HG03103 (cell line): ENCODE results near the gene TIAL1.
"Not testable (repeated sequence)": the region's sequence is repeated elsewhere in the genome, so short reads cannot be mapped to it uniquely, and the experiment has no call there.

Experiments used
- ATAC-seq: cut with Tn5 transposase; IDR thresholded peaks from one replicate; pipeline ENCODE4 v1.9.1; 2021; ENCODE audit warnings: low read depth; ENCODE audit not compliant: unreplicated experiment

Gene TIAL1

DNA sequence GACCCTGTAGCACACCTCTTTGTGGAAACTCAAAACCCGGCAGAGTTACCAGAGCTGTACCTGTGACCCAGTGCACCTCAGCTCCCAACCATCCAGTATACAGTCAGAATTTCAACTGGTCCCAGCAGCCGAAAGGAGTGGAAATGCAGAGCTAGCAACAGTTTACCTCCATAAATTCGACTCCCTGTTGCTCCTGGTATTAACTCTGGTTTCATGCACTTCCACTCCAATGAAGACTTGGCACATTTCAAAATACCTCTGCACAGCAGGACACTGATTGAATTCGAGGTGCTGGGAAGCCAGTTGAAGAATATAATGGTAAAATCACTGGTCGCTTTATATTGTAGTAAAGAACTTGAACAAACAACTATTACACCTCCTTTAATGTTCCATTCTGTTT lies 17.9 kb upstream of the TIAL1 start:
- no peak for ATAC-seq

DNA sequence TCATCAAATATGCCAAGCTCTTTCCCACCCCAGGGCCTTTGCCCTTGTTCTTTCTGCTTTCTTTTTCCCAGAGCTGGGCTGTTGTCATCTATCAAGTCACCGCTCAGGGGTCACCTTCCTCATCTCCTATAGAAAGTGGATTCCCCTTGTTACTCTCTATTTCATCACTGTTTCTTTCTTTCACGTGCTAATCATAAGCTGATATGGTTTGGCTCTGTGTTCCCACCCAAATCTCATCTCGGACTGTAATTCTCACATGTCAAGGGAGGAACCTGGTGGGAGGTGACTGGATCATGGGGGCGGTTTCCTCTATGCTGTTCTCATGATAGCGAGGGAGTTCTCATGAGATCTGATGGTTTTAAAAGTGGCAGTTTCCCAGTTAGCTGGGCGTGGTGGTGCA lies 17.0 kb upstream of the TIAL1 start:
- no peak for ATAC-seq

DNA sequence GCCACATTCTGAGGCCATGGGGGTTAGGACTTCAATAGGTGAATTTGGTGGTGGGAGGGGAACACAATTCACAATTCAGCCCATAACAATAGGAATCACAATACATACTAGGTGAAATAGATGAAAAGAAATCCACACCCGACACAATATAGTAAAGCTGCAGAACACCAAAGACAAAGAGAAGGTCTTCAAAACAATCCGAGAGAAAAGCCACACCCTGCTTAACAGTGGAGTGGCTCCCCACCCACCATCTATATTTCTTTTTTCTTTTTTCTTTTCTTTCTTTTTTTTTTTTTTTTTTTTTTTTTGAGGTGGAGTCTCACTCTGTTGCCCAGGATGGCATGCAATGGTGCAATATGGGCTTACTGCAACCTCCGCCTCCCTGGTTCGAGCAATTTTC lies 14.7 kb upstream of the TIAL1 start:
- no peak for ATAC-seq

DNA sequence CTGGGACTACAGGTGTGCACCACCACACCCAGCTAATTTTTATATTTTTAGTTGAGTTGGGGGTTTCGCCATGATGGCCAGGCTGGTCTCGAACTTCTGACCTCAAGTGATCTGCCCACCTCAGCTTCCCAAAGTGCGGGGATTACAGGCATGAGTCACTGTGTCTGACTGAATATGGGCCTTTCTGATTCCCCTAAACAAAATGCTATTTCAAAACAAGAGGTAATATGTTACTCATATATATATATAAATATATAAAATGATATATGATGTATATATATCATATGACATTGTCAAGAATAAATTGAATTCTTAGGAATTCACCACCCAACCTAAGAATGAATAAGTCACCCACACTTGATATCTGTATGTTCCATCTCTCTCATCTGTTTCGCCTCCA lies 12.8 kb upstream of the TIAL1 start:
- no peak for ATAC-seq

DNA sequence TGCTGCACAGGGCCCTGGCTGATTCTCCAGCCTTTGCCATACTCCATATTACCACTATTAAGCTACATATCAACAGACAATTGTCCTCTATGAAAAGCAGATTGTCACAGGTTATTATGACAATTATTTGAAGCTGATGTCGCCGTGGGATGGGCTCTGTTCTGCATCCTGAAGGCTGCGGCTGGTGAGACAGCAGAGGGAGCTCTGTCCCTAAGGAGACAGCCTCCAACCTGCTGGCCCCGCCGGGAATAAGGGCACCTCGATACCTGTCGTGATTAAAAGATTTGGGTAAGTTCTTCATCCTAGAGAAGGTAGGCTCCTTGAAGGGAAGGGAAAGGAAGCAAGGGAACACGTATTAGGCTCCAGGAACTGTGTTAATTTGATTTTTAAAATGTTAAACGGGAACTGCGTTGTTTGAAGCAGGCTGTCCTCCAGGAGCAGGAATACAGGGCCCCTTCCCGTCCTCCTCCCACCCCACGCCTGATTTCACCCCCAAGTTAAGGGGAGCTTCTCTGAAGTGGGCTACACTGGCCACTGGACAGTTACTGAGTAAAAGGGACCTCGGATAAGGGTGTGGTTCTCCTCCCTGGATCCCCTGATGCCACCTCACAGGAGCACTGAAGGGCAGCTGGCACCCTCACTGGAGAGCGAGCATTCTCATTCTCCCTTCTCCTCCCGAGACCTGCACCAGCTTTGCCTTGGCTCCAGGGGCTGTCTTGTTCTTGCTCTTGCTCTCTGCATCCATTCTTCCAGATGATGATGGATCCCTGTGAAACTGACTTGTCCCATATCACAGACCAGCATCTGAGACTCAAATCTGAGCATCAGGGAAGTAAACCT lies 11.8 kb upstream of the TIAL1 start:
- no peak for ATAC-seq

DNA sequence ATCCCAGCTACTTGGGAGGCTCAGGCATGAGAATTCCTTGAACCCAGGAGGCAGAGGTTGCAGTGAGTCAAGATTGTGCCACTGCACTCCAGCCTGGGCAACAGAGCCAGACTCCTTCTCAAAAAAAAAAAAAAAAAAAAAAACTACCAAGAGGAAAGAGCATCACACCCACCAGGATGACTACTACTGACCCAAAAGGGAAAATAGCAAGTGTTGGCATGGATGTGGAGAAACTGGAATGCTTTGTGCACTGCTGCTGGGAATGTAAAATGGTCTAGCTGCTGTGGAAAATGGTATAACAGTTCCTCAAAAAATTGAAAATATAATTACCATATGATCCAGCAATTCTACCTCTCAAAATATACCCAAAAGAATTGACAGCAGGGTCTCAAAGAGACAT lies 7.7 kb upstream of the TIAL1 start:
- ATAC-seq, result no peak

DNA sequence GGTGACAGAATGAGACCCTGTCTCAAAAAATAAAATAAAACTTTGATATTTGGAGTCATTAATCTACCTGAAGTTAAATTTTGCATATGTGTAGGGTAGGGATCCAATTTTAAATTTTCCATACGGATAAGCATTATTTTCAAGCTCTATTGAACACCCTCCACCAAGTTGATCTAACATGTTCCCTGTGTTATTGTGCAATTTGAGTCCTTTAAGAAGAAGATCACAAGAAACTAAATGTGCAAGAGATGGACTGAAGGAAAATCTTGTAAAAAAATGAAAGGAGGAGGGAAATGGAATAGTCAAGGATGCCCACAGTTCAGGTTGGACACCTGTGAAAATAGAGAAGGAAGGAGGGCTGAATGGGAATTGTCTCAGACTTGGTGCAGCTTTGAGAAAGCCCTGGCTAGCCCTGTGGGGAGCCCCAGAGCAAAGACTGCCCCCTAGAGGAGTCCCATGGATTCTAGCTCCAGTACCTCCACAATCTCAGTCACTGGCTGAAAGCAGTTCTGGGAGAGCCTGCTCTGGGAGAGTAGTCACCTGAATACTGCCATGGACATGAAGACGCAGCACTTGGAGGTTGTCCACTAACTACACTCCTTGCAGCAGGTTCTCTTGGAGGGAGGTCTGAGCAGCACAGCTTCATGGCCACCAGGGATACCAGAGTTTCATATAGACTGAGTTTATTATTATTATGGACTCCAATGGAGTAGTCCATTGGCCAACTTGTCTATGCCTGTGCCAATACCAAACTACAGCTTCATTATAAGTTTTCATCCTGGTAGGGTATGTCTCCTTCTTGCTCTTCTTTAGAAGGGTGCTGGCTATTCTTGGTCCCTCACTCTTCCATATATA lies 5.7 kb upstream of the TIAL1 start:
- ATAC-seq, result no peak

DNA sequence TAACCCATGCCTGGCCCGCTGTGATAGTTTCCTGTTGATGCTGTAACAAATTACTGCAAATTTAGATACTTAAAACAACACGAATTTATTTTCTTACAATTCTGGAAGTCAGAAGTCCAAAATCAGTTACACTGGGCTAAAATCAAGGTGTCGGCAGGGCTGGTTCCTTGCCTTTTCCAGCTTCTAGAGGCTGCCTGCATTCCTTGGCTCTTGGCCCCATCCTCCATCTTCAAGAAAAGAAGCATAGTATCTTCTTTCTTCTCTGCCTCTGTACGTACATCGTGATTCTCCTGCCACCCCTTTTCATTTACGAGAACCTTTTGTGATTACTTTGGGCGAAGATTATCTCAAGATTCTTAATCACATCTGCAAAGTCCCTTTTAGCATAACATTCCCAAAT lies 1.6 kb upstream of the TIAL1 start:
- no peak for ATAC-seq

DNA sequence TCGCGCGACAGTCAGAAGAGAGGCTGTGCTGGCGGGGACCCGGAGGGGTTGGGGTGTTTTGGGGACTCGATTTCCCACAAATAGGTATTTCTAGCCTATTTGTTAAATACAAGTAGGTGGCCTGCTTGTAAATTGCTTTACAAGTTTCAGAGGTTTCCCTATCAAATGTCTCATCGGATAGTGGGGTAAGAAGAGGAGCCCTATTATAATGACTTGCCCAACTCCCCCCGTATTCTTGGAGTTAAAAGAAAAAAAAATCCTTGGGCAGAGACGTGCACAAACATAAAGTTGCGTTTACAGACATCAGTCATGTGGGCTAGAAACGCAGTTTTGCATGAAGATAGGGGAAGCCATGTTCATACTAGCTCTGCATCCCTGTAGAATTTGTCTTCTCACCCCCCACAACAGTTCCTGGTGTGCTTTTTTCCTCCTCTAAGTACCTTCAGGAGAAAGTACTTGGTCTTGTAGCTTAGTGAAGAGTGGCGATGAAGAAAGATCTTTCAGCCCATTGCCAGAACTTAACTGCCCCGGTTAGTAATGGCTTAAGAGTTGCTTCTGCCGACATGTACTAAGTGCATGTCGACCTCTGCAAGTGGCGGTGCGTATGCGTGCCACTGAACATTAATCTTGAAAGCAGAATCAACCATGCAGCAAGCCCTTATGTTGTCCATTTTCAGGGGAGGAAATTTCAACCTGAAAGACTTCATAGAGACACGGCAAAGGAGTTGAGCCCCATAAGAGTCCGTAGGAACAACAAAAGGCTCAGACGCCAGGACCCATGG lies 832 bp upstream of the TIAL1 start:
- ATAC-seq, result no peak

DNA sequence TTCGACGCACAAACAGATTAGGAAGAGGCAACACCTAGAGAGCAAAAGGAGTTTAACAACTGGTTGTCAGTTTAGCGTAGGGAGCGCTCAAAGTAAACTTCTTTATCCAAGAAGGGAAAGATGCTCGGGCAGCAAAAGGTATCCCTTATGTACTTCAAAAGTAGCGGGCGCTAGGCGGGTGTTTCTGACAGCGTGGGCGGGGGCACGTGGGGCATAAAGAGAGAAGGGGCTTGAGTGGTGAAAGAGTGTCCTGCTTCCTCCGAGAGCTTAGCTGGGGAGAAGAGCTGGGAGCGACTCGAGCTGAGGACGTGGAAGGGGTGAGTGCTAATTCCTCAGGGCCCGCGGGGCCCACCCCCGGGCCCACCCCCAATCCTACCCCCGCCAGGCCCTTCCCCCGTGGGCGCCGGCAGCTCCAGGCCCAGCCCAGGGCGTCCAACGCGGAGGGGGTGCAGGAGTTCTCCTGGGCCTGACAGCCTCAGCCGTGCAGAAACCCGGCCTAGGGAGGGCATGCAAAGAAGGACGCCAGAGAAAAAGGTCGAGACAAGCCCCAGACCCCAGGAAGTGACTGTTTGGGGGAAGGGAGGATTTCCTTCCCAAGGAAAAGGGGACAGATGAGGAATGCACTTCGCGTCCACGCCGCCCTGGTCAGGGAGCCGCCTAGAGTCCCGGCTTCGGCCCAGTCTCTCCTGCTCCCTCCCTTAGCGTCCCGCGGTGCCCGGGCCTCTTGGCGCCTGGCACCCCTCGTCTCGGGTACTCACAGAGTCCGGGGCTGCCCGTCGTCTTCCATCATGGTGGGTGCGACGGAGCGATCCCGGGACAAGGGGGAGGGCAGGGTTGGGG lies 868 bp downstream of the TIAL1 start:
- ATAC-seq, result no peak

DNA sequence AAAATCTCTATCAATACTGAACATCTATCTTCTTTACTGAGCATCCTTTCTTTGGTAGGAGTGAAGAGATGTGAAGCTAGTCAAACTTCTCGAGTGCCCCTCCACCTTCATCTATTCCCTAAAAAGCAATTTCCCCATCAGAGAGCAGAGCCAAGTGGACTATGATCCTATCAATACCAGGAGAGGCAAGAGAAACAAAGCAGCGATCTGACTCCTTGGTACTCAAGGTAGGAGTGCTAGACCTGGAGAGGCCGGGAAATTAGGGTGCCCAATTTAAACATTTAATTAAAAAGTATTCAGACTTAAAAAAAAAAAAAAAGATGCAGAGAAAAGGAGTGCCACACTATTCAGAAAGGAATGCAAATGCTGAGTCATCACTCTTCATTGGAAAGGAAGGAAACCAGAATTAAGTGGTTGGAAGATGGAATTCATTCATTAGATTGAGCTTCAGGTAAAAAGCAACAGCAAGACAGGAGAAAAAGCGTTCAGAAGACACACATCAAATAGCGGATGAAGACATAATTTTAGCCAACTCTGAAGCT lies 1.6 kb downstream of the TIAL1 start:
- no peak for ATAC-seq

DNA sequence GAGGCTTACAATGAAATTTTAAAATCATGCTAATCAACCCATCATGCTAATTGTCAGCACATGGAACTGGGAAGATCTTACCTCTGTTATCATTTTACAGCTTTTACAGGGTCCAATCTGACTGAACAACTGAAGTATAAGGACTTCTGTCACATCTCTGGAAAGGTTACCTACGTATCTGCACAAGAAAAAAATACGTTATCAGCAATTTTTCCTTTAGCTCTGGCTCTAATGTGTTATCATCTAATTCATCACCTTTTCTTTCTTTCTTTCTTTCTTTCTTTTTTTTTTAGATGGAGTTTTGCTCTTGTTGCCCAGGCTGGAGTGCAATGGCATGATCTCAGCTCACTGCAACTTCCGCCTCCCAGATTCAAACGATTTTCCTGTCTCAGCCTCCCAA lies 8.7 kb downstream of the TIAL1 start:
- no peak for ATAC-seq

DNA sequence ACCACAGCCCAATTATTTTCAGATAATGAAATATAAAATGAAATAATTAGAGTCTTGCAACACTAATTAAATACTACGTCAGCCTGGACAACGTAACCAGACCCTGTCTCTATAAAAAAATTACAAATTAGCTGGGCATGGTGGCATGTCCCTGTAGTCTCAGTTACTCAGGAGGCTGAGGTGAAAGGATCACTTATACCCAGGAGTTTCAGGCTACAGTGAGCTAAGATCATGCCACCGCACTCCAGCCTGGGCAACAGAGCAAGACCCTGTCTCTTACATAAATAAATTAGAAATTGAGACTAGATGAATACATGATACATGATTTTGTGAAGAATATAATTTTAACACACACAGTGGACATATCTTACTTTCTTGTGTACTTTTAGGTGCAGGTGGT lies 18.4 kb downstream of the TIAL1 start:
- no peak for ATAC-seq

DNA sequence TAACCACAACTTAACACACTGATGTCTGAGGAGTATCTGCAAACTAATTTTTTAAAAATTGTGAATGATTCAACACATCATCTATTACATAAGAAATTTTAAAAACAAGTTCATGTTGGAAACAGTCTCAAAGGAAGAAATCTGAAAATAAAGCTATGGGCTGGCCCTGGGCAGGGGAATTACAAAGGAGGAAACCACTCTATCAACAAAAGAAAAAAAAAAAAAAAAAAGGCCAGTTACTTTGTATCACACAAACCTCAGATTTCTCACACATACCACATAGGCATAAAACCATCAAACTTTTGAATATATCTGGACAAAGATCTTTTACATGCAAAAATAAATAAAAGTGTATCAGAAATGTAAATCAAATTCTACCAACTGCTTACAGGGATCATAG lies 20.8 kb downstream of the TIAL1 start:
- ATAC-seq, result no peak

DNA sequence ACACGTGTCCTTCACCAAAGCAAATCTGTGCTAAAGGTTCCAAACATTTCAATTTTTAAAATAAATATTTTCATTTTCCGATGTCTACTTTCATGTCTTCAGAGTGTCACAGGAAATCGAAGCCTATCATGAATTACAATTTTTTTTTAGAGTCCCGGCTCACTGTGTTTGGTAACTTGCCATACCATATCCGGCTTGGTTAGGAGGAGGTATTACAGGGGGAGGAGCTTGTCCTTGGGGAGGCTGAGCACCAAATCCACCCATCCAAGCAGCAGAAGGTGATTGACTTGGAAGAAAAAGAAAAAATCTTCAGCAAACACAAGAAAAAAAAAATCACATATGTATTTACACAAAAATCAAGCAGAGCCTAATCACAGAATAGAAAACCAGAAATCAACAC lies 21.3 kb downstream of the TIAL1 start:
- no peak for ATAC-seq

DNA sequence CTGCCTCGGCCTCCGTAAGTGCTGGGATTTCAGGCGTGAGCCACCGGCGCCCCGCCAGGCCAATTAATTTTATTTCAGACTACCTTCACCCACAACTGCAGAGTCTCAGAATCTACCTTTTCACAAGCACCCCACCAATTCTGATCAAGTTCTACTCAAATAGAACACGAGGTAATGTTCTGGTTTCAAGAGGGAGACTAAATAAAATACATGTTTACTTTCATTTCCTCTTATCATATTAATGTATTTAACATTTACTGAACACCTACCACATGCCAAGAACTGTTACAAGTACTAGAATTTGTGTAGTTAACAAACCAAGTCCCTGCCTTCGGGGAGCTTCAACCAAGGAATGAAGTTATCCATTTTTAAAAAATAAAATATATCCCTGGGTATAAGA lies 28.8 kb downstream of the TIAL1 start:
- ATAC-seq, result no peak

DNA sequence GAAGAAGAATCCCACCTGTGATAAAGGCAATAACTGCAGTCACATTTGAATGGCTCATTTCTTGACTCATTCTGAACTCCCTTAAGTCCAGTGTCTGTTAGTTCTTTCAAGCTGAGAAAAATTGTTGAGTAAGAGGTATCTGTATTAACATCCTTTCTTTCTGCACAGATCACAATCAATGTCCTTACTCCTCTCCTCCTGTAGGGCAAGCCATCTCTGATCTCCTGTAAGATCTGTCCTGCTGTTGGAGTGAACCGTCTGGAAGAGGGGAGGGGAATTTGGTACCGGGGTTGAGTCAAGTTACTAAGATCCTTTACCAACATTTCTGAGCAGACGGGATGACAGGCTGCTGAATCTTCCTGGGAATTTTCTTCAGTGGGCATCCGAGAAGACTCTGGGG lies 34.7 kb downstream of the TIAL1 start:
- ATAC-seq, result no peak

DNA sequence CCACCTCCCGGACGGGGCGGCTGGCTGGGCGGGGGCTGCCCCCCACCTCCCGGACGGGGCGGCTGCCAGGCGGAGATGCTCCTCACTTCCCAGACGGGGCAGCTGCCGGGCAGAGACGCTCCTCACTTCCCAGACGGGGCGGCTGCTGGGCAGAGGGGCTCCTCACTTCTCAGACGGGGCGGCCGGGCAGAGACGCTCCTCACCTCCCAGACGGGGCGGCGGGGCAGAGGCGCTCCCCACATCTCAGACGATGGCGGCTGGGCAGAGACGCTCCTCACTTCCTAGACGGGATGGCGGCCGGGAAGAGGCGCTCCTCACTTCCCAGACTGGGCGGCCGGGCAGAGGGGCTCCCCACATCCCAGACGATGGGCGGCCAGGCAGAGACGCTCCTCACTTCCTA lies 37.3 kb downstream of the TIAL1 start:
- ATAC-seq, result not testable (repeated sequence)

DNA sequence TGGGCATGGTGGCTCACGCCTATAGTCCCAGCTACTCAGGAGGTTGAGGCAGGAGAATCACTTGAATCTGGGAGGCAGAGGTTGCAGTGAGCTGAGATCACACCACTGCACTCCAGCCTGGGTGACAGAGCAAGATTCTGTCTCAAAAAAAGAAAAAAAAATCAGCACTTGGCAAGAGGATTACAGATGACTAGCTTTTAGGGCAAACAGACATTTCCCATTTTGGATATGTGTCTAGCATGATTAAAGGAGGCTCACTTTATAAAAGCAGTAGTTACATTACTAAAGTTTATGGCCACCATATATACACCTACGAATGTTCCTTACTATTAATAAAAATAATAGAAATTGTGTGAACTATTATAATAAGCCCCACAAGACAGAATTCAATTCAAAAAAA lies 40.7 kb downstream of the TIAL1 start:
- ATAC-seq, result not testable (repeated sequence)

DNA sequence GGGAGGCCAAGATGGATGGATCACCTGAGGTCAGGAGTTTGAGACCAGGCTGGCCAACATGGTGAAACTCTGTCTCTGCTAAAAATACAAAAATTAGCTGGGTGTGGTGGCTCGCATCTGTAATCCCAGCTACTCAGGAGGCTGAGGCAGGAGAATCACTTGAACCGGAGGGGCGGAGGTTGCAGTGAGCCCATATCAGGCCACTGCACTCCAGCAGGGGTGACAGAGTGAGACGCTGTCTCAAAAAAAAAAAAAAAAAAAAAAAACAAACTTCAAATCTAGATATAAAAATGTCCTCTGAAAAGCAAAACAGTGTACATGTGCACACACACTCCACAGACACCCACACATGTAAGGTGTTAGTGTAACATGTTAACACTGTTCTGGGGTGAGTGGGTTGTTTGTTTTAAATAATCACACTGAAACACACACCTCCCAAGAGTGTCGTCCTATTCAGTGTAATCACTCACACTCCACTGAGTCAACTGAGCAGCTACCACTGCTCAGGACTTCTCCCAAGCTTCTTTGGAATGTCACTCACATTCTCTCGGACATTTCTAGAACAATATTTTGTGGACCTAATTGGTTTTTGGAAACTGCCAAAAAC lies 41.5 kb downstream of the TIAL1 start:
- no peak for ATAC-seq
